Activated CD4-positive, alpha-beta T cell treated with anti-CD3 and anti-CD28 coated beads for 1 hour (primary cell): Measurements from ENCODE around the gene CAMTA2.

ENCODE experiments used
- DNase-seq: peaks from one replicate; pipeline ENCODE4 v3.0.0-alpha.2; 2020

The CAMTA2 gene

DNA sequence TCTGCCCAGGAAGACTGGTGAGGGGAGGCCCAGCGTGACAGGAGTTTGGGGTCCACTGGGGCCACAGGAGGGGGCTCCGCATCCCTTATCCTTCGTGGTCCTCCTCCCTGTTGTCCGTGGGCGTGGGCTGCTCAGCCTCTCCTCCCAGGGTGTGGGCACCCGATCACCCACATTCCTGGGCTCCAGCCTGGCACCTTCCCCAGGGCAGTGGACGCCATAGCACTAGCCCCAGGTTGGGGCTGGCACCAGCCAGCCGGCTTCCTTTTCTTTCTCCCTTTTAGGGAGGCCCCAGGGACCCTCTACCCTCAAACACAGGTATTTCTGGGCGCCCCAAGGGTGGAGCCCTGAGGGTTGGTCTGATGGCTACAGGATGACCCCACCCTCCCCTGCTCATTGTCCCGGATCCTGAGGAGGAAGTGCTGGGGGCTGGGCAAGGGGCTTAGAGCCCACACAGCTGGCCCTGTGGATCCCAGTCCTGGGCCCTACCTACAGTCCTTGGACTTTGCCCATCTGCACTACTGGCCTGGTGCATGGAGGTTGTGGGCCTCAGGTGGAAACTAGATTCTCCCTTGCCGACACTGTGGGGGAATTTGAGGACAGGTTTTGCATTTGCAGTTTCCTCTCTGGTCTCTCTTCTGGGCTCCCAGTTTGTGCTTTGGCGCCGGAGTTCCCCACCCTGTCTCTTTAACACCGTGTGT is 11.4 kb upstream of the CAMTA2 start:
- DNase-seq: no peak

DNA sequence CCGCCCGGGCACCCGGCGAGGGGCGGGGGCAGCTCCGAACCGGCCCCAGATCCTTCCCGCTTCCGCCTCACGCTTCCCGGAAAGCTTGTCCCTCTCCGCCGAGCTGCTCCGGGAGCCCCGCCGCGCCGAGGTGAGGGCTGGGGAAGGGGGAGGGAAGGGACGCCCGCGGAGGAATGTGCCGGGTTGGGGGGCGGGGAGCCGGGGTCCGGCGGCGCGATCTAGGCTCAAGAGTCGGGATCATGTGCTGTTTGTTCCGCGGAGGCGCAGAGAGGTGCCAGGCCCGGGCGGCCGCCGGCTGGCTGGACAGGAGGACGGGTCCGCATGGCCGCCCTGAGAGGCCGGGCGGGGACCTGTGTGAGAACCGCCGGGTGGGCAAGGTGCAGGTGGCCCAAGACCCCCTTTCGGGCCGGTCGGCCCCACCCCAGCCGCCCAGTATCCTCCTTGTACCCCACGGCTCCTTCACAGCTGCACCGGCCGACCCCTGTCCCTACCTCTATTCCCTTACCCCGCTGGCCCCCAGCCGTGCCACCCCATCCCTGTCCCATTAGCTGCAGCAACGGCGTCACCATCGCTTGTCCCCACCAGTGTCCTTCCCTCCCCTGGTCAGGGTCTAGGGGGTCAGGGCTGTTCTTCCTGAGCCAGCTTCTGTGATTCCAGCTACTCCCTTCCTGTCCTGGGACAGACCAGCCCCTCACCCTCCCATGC is 10.7 kb upstream of the CAMTA2 start:
- no peak for DNase-seq

DNA sequence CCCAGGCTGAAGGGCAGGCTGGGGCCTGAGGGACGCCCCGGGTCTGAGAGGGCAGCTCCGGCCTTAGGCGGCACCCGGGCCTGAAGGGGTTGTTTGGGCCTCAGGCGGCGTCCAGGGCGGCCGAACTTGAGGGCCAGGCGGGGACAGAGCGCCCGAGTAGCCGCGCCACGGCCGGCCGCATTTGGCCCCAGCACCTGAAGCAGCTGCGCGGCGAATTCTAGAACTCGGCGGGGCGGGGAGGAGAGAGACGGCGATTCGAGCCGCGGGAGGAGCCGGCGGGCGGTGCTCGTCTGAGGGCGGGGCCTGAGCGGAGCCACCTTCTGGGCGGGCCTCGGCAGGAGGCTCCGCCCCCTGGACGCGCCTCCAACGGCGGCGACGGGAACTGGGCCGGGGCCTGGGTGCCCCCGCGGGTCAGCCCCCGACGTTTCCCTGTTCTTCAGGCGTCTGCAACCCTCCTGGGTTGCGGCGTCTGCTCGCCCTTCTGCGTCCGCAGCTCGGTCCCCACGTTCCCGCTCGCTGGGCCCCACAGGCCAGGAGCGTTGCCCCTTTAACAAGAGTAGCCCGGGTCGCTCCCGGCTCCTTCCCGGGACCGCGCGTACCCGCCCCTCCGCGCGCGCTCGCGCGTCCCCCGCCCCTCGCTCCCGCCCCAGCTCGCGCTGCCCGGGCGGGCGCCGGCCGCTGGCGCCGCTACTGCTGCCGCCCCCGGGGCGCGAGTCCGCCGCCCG is 10.0 kb upstream of the CAMTA2 start, which contains the start of the genes INCA1 and KIF1C:
INCA1 (minus strand) TSS at position 221 of the 725 bp plus-strand sequence. CDS start 3,085 bp downstream, outside the sequence.
KIF1C (plus strand) TSS at position 649 of the 725 bp plus-strand sequence. CDS start 2,297 bp downstream, outside the sequence.
- DNase-seq: peak; percentile 85

DNA sequence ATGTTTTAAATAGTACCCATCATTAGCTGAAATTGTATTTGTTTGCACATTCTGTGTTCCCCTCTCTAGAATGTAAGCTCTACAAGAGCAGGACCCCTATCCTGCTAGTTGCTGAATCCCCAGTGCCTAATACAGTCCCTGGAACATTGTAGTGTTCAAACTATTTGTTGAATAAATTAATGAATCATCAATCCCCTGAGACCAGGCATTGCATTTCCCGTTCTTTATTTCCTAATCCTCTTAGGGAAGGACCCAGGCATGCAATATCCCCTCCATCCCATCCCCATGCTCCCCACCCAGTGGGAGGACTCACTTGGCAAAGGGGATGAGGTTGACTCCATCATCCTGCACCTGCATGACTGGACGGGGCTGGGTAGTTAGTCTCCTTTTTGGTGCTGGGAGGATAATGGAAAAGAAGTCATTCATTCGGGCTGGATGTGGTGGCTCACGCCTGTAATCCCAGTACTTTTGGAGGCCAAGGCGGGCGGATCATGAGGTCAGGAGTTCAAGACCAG is 6.7 kb upstream of the CAMTA2 start:
- DNase-seq: no peak

DNA sequence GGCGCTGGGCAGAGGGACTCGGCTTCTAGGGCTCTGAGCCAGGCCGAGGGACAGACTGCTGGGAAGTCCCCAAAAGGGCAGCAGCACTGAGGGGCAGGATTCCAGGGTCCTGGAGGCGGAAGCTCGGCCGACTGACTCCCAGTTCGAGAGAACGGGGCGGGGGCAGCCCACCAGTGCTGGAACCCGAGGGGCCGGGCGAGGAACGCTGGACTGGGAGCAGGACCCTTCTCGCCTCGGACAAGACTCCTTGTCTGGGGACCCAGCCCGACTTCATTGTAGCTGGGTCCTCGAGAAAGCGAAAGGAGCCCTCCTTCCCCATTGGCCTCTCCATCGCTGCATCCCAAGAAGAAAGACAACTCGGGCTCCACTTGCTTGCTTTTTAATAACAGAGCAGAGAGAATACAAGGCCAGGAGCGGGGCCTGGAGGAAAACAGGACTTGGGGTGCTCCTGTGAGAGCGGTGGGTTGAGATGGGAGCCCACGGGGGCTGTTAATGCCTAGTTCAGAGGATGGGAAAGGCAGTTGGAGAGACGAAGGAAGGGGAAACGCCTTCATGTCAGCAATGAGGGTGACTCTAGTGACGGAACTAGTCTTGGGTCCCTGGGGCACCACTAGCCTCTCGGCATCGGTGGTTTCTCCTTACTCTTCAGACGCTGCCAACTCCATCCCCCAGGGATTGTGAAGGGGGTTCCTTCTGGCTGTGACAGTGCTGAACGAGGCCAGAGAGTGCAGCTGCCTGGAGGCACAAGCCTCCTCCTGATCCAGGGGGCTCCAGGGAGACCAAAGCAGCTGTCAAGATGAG is 492 bp upstream of the CAMTA2 start:
- DNase-seq: no peak

DNA sequence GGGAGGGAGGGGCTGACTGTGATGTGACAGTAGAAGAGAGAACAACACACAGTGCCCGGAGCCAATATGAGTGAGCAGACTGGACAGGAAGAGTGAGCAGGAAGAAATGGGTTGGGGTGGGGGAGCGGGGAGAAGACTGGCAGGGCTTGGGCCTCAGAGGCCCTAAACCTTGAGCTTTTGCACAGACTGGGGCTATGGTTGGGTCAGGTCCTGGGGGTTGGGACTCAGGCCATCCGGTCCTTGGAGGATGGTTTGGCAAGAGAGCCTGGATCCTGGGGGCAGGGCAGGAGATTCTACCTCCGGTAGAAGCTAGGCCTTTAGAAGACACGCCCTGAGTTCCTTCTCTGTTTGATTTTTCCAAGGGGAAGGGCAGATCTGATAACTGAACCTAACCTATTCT is 1.1 kb downstream of the CAMTA2 start:
- DNase-seq: no peak

DNA sequence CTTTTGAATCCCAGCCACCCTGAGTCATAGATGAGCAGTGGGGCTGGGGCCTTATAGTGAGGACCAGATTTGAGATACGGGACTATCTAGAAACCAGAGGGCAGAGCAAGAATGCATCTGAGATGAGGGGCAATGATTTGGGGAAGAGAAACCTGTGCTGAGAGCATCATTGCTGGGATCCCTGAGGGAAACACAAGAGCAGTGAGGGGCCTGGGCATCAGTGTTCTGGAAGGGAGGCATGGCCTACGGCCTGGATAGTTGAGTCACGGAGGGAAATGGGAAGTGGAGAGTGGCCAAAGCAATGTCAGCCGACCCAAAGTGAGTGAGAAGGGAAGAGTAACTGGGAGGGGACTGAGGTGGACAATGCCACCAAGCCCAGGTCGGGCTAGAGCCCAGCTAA is 5.2 kb downstream of the CAMTA2 start:
- DNase-seq: no peak

DNA sequence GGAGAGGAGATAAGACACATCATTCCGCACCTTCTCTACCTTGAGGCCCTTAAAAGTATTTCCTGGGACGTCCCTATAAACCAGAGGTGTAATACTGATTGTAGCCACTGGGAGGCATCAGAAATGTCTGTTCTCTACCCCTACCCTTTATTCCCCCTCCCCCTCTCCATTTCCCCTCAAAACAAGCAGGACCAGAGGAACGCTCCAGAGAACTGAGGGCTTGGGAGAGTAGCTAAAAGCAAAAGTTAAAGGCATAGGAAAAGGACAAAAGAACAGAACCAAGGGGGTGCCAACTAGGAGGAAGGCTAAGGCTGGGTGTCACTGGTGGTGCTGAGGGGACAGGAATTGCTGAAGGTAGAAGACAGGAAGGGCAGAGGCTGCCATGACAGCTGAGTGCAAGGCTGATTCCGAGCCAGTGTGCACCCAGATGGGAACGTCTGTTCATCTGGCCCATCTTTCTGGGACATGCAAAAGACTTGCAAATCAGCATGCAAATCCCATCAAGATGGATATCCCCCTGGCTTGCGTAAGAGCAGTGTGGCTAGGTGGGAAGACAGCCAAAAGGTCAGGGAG is 6.7 kb downstream of the CAMTA2 start:
- DNase-seq: no peak

DNA sequence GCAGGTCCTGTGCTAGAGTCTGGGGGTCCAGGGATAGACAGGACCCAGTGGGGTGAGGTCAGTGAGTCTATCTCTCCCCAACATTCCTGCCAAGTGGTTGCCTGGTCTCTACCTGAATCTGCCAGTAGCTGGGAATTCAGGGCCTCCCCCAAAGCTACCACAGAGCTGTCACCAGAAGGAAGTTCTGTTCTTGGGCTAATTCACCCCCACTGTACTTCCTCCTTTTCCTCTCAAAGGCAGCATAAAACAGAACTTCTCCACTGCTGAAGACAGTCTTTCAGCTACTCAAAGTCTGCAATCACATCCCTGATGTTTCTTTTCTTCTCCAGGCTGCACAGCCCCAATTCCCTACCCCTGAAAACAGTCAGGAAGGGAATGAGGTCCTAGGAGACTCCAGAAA is 8.7 kb downstream of the CAMTA2 start:
- DNase-seq: no peak

DNA sequence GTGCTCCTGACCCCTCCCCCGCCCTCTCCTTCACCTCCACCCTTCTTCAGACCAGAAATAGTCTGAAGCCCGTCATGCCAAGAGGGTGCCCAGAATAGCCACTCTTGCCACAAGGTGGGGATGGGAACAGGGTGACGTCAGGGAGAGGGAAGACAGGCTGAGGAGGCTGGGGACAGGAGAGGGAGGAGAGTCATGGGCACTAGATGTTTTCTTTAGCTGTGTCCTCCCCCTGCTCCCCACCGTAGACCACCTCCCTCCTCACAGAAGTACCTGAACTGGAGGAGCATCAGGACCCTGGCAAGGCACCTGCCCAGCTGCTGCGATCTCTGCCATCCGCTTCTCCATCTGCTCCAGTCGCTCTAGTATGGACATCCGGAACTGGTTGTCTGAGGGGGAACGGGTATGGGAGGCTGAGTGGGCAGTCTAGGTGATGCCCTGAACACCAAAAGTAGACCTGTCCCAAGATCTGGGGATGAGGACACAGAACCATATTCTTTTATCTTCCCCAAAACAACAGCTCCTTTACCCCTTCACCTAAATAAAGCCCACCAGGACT is 13.3 kb downstream of the CAMTA2 start:
- DNase-seq: no peak

DNA sequence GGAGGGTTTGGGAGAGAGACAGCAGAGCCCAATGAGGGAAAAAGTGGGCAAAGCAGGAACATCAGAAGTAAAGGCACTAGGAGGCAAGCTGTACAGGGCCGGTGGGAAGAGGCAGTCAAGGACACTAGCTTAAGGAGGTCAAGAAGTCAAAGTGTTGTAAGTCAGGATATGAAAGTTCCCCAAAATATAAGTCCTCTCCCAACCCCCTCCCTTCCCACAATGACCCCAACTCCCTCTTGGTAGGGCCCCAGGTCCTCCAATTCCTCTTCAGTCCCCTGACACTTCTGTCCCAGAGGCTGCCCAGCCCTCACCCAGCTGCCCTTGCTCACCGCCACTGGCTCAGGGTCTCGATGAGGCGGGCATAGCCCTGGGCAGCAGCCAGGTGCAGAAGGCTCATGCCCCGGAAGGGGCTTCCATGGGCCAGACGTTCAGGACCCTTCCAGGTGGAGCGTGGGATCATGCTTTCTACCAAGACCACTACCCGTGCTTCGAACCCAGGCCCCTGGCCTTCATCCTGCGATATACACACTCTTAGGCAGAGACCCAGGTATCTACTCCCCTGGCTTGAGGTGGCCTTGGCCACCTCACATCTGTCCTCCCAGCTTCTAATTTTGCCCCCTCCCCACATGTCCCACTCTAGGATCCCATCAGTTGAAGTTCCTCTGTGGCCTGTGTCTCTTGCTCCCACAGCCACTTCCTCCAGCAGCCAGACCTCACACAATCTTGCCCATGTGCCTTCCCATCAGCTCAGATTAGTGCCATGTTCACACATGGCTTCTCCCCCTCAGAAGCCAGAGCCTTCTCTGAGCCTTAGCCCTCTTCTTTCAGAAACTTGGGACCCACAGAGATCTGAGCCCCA is 14.0 kb downstream of the CAMTA2 start:
- no peak for DNase-seq

DNA sequence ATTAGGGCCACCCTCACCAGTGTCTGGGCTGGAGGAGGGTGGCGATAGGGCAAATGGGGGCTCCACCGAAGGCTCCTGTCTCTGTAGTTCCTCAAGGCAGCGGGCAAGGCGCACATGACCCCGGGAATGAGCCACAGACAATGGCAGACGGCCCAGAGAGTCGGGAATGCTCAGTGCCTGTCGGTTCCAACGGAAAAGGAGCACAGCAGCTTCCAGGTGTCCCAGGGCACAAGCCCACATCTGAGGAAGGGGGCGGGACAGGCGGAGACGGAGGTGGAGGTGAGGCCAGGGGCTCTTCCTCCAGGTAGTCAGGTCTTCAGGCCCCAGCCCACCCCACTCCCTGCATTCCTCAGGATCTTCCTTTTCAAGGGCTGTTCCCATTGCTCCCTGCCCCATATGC is 14.7 kb downstream of the CAMTA2 start:
- DNase-seq: no peak

DNA sequence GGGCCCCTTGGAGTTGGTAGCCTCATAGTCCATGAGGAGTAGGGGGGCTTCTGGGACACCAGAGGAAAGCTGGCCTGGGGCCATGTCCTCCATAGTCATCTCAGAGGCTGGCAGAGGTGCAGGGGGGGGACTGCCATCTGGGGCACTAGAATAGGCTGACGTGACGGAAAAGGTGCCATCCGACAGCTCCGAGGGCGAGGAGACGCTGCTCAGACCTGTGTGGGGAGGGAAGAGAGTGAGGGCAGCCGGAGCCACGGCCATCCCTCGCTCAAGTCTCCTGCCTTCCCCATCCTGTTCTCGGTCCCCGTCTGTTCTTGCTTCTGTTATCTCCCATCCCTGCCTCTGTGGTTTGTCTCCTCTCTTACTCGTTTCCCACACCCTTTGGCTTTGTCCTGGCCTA is 15.2 kb downstream of the CAMTA2 start:
- DNase-seq: no peak

DNA sequence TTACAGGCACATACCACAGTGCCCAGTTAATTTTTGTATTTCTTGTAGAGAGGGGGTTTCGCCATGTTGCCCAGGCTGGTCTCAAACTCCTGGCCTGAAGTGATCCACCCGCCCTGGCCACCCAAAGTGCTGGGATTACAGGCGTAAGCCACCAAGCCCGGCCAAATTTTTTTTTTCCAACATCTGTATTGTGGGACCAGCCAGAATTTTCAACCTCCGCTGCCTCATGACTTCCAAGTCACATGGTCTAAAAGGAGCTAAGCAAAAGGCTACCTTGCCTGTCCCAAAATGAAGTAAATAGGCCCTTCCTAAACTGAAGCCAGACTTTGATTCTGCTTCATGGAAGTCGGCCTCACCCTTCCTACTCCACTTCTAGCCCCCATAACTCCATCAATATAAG is 15.6 kb downstream of the CAMTA2 start:
- no peak for DNase-seq

DNA sequence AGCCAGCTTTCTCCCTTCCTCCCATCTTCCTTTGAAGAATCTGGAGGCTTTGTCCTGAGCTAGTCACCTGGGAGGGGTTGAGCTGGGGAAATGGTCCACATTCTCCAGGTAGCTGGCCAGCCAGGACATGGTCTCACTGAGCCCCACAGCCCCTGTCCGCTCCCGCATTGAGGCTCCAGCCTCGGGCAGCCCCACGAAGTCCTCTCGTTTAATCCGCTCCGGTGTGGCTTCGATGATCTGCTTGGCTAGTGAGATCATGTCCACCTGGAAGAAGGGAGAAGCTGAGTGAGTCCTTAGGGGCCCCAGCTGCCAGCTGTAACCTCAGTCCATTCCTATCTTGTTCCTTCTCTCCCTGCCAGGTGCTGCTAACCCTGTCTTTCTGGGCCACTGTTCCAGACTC is 17.2 kb downstream of the CAMTA2 start:
- no peak for DNase-seq

DNA sequence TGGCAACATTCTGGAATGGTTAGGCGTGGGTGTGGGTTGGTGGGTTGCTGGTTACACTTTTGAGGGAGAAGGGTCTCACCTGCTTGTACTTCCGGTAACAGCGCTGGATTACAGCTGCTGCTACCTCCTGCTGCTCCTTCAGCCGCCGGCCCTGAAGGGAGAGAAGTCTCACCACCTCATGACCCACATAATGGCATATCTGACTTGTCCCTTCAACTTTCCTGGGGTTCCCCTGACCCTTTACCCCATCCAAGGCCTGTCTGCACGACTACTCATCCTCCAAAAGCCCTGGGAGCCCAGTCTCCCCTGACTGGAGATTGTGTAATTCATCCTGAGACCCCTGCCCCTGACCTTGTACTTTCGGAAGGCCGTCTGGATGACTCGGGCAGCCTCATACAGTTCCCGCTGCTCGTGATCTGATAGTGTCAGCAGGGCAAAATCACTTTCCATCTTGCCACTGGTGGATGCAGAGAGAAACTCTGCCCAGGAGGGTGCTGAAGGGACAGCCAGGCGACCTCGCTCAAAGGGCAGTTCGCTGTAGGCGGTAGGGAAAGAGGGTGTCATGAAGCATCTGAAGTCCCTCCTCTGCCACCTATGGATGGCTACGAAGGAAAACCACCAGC is 17.8 kb downstream of the CAMTA2 start:
- no peak for DNase-seq

DNA sequence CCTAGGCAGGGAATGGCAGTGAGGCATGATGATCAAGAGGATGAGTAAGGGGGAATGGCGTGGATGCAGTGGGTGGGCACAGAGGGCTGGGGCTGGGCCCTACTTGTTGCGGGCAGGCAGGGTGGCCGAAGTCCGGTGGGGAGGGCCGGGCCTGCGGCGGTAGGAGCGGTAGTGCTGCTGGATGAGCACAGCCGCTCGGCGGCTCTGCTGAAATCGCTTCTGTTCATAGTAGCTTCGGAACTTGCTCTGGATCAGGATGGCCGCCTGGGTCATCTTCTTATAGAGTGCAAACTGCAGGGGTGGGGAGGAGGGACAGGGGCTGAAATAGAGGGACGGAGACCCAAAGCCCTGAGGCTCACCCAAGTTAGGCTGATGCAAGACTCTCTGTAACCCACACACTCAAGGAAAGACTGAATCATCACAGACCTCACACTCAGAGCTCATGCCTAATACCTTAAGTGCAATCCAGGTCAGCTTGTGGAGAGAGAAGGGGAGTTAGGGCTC is 18.4 kb downstream of the CAMTA2 start:
- DNase-seq: no peak

DNA sequence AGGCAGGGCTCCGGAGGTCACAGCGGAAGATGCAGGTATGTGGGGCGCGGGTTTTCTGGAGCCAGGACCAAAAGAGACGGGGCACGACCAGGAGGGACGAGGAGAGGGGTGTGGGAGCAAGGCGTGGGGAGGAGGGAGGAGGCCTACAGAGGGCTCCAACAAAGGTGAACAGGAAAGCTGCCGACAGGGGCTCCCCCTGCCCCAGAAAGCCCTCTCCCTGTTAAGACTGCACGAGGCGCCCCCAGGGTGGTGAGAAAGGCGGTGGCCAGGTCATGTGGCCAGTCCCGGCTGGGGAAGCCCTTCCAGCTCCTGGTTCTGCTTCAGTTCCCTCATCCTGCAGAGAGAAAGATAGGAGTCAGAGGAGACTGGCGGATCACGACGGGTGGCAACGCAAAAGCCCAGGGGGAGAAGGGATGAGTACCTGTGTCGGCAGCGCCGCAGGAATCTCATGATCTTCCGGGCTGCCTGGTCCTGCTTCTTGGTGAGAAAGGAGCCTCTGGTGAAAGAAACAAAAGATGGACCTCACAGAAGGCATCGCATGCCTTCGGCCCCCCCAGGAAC is 18.9 kb downstream of the CAMTA2 start:
- DNase-seq: no peak

DNA sequence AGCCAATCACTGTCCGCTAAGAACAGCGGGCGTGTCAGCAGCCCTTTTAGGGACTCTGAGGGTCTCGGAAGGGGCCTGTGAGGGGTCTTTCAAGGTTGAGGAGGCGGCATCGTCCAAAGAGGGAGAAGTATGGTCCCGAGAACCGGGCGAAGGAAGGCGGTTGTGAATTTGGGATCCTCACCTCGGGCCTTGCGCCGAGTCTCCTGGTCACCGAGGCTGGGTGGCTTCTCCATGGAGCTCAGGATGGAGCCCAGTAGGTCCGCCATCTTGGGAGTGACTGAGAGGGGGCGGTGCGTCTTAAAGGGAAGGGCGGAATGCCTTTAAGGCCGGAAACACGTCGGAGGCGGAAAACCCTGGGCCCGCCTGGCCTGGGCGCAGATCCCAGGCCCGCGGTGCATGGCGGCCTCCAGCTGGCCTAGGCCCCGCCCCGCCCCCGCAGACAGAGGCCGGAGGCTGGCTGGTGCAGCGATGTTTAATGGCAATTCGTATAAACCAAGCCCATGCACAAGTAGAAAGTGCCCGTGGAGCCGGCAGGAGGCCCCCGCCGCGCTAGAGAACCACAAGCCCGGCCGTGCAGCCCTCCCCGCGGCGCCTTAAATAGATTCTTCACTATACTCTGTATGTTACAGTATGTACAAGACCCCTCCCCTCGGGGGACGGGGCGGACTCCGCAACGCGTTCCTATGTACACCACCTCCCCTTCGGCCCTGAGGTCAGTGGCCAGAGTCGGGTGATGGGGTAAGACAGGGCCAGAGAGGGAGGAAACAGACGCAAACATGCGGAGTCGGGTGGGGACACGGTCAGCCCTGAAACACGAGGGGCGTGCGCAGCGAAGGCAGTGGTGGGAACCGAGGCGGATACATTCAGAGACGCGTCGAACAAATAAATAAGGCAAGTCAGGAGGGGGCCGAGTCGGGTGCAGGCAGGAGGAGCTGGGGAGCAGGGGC is 19.7 kb downstream of the CAMTA2 start, which contains the start of gene SPAG7:
SPAG7 (minus strand) TSS at position 279 of the 947 bp plus-strand sequence; CDS start at position 266, 13 bp downstream.
- DNase-seq: peak; percentile 90
